ENCODE measurements around the gene RNPEPL1. TPM values are rescaled to one million over a fixed set of nuclear protein-coding genes. Genes with fewer than 3 reads are reported as not detected.

RNPEPL1 gene
- total RNA-seq, 1 experiment from 2014 or later, result 22.6 TPM

- H3K4me3 ChIP-seq (ENCODE audit: low read depth, low read length), result no peak overlapping the region
- H3K27me3 ChIP-seq (replicated peaks; ENCODE audit: control insufficient read depth, insufficient read depth, low read length), result no peaks in the 10 kb centered on the region
- H3K4me1 ChIP-seq, result no peaks in the 10 kb centered on the region
- Mint-ChIP-seq H3K36me3 (ENCODE audit: insufficient read depth, unreplicated experiment) (peaks cover 6% of the 10 kb centered on the region), H3K4me3 (ENCODE audit: unreplicated experiment) (no peak overlapping the region), H3K27ac (ENCODE audit: unreplicated experiment) (no peak overlapping the region), H3K9me3 (ENCODE audit: unreplicated experiment) (peaks cover 16% of the 10 kb centered on the region), H3K4me1 (ENCODE audit: low read depth, unreplicated experiment) (no peaks in the 10 kb centered on the region), H3K27me3 (ENCODE audit: insufficient read depth, unreplicated experiment) (no peaks in the 10 kb centered on the region)
- DNase-seq, result peak in 1 of 2 experiments; percentile 21
- BruUV-seq (replicated peaks), result no TSS peak
- TF ChIP-seq CTCF (IDR thresholded peaks at IDR 0.05; ENCODE audit: insufficient read depth in 1 of 2, low read depth in 1 of 2, low read length in 1 of 2, severe bottlenecking in 1 of 2, unreplicated experiment in 1 of 2), result no peak
- ChIA-PET POLR2A (no interaction called here), CTCF (interaction anchor here (0.6 kb wide), 2 partner anchors 43 to 168 kb away, joined by 3 read pairs; no protein-coding TSS in a partner anchor)
- H3K9me3 ChIP-seq, result 0 out of 2 replicates have a peak, but pooled peaks cover 3% of the 10 kb centered on the region
- intact Hi-C loops (cut with micrococcal nuclease; ENCODE audit: unreplicated experiment), result no loop called here
- no peaks in the 10 kb centered on the region; the same call in none of the 2 replicates for H3K36me3 ChIP-seq (ENCODE audit: control insufficient read depth, insufficient read depth, low read length)
Measured at GRCh38 chr2:240628808-240629618, 60.7 kb downstream of the RNPEPL1 start.

- Histone ChIP-seq H3K36me3 (ENCODE audit: control insufficient read depth, insufficient read depth, low read length) (no peaks in the 10 kb centered on the region; the same call in none of the 2 replicates), H3K4me3 (ENCODE audit: low read depth, low read length) (no peak overlapping the region), H3K9me3 (0 out of 2 replicates have a peak, but pooled peaks cover 3% of the 10 kb centered on the region), H3K27me3 (replicated peaks; ENCODE audit: control insufficient read depth, insufficient read depth, low read length) (no peaks in the 10 kb centered on the region), H3K4me1 (no peaks in the 10 kb centered on the region)
- no TSS peak for BruUV-seq (replicated peaks)
- Mint-ChIP-seq H3K9me3 (ENCODE audit: unreplicated experiment) (peaks cover 16% of the 10 kb centered on the region), H3K4me1 (ENCODE audit: low read depth, unreplicated experiment) (no peaks in the 10 kb centered on the region), H3K27ac (ENCODE audit: unreplicated experiment) (no peak overlapping the region), H3K27me3 (ENCODE audit: insufficient read depth, unreplicated experiment) (no peaks in the 10 kb centered on the region), H3K36me3 (ENCODE audit: insufficient read depth, unreplicated experiment) (peaks cover 6% of the 10 kb centered on the region), H3K4me3 (ENCODE audit: unreplicated experiment) (no peak overlapping the region)
- no peak for DNase-seq
- intact Hi-C loops (cut with micrococcal nuclease; ENCODE audit: unreplicated experiment), result no loop called here
- ChIA-PET POLR2A (no interaction called here), CTCF (no interaction called here)
- no peak for TF ChIP-seq CTCF (IDR thresholded peaks at IDR 0.05; ENCODE audit: insufficient read depth in 1 of 2, low read depth in 1 of 2, low read length in 1 of 2, severe bottlenecking in 1 of 2, unreplicated experiment in 1 of 2)
Measured at GRCh38 chr2:240629619-240629967, 61.3 kb downstream of the RNPEPL1 start.

- Mint-ChIP-seq H3K27me3 (ENCODE audit: insufficient read depth, unreplicated experiment) (no peaks in the 10 kb centered on the region), H3K27ac (ENCODE audit: unreplicated experiment) (no peak overlapping the region), H3K36me3 (ENCODE audit: insufficient read depth, unreplicated experiment) (peaks cover 6% of the 10 kb centered on the region), H3K4me1 (ENCODE audit: low read depth, unreplicated experiment) (no peaks in the 10 kb centered on the region), H3K9me3 (ENCODE audit: unreplicated experiment) (peaks cover 16% of the 10 kb centered on the region), H3K4me3 (ENCODE audit: unreplicated experiment) (no peak overlapping the region)
- H3K27me3 ChIP-seq (replicated peaks; ENCODE audit: control insufficient read depth, insufficient read depth, low read length), result no peaks in the 10 kb centered on the region
- H3K4me3 ChIP-seq (ENCODE audit: low read depth, low read length), result no peak overlapping the region
- POLR2A ChIA-PET, result no interaction called here
- no peaks in the 10 kb centered on the region; the same call in none of the 2 replicates for H3K36me3 ChIP-seq (ENCODE audit: control insufficient read depth, insufficient read depth, low read length)
- intact Hi-C loops (cut with micrococcal nuclease; ENCODE audit: unreplicated experiment), result no loop called here
- BruUV-seq (replicated peaks), result no TSS peak
- TF ChIP-seq CTCF (IDR thresholded peaks at IDR 0.05; ENCODE audit: insufficient read depth in 1 of 2, low read depth in 1 of 2, low read length in 1 of 2, severe bottlenecking in 1 of 2, unreplicated experiment in 1 of 2), result no peak
- 0 out of 2 replicates have a peak, but pooled peaks cover 3% of the 10 kb centered on the region for H3K9me3 ChIP-seq
- peak in 1 of 2 experiments; percentile 26 for DNase-seq
- H3K4me1 ChIP-seq, result no peaks in the 10 kb centered on the region
- CTCF ChIA-PET, result no interaction called here
Measured at GRCh38 chr2:240629968-240630770, 61.9 kb downstream of the RNPEPL1 start.
